ENCODE measurements around the gene SMIM27.

SMIM27 gene

DNA sequence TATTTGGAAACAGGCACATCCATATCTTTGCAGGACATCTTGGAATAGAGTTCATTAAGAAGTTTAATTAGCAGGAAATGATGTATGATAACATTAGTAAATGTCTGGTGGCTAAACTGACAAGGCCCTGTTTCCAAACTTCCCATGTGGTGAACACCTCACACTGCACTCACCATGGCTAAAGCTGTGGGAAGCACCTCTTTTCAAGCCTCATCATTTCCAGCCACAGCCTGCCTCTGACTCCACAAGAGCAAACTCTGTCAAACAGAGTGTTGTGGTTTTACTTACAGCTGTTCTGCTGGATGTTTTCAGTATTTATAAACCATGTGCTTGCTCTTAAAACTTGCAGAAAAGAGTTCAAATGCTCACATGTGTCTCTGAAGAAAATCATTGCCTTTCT, 35.8 kb downstream of the SMIM27 start:
- Histone ChIP-seq H3K4ac (ENCODE audit: low read depth, low read length) (no peak overlapping the region), H2BK120ac (ENCODE audit: insufficient read depth, low read length, poor library complexity) (no peak overlapping the region), H3K4me2 (ENCODE audit: low read length) (no peak overlapping the region), H4K8ac (ENCODE audit: low read depth, low read length) (no peak overlapping the region), H3K79me1 (ENCODE audit: low read length) (peaks cover 1% of the 10 kb centered on the region), H2AK5ac (ENCODE audit: low read length) (no peak overlapping the region), H4K12ac (ENCODE audit: low read depth, low read length) (no peak overlapping the region), H3K27me3 (ENCODE audit: insufficient read depth, low read length) (no peaks in the 10 kb centered on the region), H3K4me1 (ENCODE audit: control insufficient read depth in 1 of 2, insufficient read depth in 2 of 2, low read length in 2 of 2) (no peaks in the 10 kb centered on the region), H3K18ac (ENCODE audit: low read length) (no peak overlapping the region), H3K23ac (ENCODE audit: low read length) (no peak overlapping the region), H2BK5ac (ENCODE audit: low read depth, low read length, poor library complexity) (no peak overlapping the region), H3K36me3 (ENCODE audit: control insufficient read depth in 1 of 2, insufficient read depth in 2 of 2, low read length in 2 of 2) (no peaks in the 10 kb centered on the region), H3K4me3 (ENCODE audit: low read depth, low read length) (no peak overlapping the region), H3K79me2 (ENCODE audit: control insufficient read depth, insufficient read depth, low read length, poor library complexity) (no peaks in the 10 kb centered on the region), H3K14ac (ENCODE audit: low read length) (no peak overlapping the region), H4K91ac (ENCODE audit: low read depth, low read length) (no peak overlapping the region), H3K9ac (ENCODE audit: low read length) (no peak overlapping the region), H3K27ac (ENCODE audit: low read depth, low read length) (no peak overlapping the region), H2BK12ac (ENCODE audit: low read length) (no peak overlapping the region), H2AFZ (ENCODE audit: insufficient read depth, low read length, poor library complexity) (no peak overlapping the region), H3K9me3 (ENCODE audit: insufficient read depth, low read depth, low read length) (no peaks in the 10 kb centered on the region)
- no peak for DNase-seq

GRCh38 chr9:32589083-32589723, 37.1 kb downstream of the SMIM27 start:
- Histone ChIP-seq H3K4me1 (ENCODE audit: control insufficient read depth in 1 of 2, insufficient read depth in 2 of 2, low read length in 2 of 2) (no peaks in the 10 kb centered on the region), H3K36me3 (ENCODE audit: control insufficient read depth in 1 of 2, insufficient read depth in 2 of 2, low read length in 2 of 2) (no peaks in the 10 kb centered on the region), H3K23ac (ENCODE audit: low read length) (no peak overlapping the region), H3K79me2 (ENCODE audit: control insufficient read depth, insufficient read depth, low read length, poor library complexity) (no peaks in the 10 kb centered on the region), H2AK5ac (ENCODE audit: low read length) (no peak overlapping the region), H4K91ac (ENCODE audit: low read depth, low read length) (no peak overlapping the region), H4K8ac (ENCODE audit: low read depth, low read length) (no peak overlapping the region), H3K27me3 (ENCODE audit: insufficient read depth, low read length) (no peaks in the 10 kb centered on the region), H3K4me3 (ENCODE audit: low read depth, low read length) (no peak overlapping the region), H3K79me1 (ENCODE audit: low read length) (peaks cover 1% of the 10 kb centered on the region), H3K4ac (ENCODE audit: low read depth, low read length) (no peak overlapping the region), H2BK120ac (ENCODE audit: insufficient read depth, low read length, poor library complexity) (no peak overlapping the region), H3K9me3 (ENCODE audit: insufficient read depth, low read depth, low read length) (no peaks in the 10 kb centered on the region), H2AFZ (ENCODE audit: insufficient read depth, low read length, poor library complexity) (no peak overlapping the region), H3K18ac (ENCODE audit: low read length) (no peak overlapping the region), H4K12ac (ENCODE audit: low read depth, low read length) (no peak overlapping the region), H3K14ac (ENCODE audit: low read length) (no peak overlapping the region), H3K27ac (ENCODE audit: low read depth, low read length) (no peak overlapping the region), H2BK12ac (ENCODE audit: low read length) (no peak overlapping the region), H2BK5ac (ENCODE audit: low read depth, low read length, poor library complexity) (no peak overlapping the region), H3K4me2 (ENCODE audit: low read length) (no peak overlapping the region), H3K9ac (ENCODE audit: low read length) (no peak overlapping the region)
- whole genome bisulfite sequencing (ENCODE audit: extremely low coverage, insufficient coverage, insufficient read length) = no CpG with 5 or more reads among the region's 6 CpGs
- peak in 1 of 2 donors; percentile 64 for DNase-seq

- Histone ChIP-seq H3K9ac (ENCODE audit: low read length) (no peak overlapping the region), H3K18ac (ENCODE audit: low read length) (no peak overlapping the region), H3K79me1 (ENCODE audit: low read length) (peaks cover 1% of the 10 kb centered on the region), H2AFZ (ENCODE audit: insufficient read depth, low read length, poor library complexity) (no peak overlapping the region), H3K36me3 (ENCODE audit: control insufficient read depth in 1 of 2, insufficient read depth in 2 of 2, low read length in 2 of 2) (no peaks in the 10 kb centered on the region), H3K79me2 (ENCODE audit: control insufficient read depth, insufficient read depth, low read length, poor library complexity) (no peaks in the 10 kb centered on the region), H3K4me1 (ENCODE audit: control insufficient read depth in 1 of 2, insufficient read depth in 2 of 2, low read length in 2 of 2) (no peaks in the 10 kb centered on the region), H3K27me3 (ENCODE audit: insufficient read depth, low read length) (no peaks in the 10 kb centered on the region), H4K12ac (ENCODE audit: low read depth, low read length) (no peak overlapping the region), H3K9me3 (ENCODE audit: insufficient read depth, low read depth, low read length) (no peaks in the 10 kb centered on the region), H4K8ac (ENCODE audit: low read depth, low read length) (no peak overlapping the region), H2BK5ac (ENCODE audit: low read depth, low read length, poor library complexity) (no peak overlapping the region), H3K14ac (ENCODE audit: low read length) (no peak overlapping the region), H3K27ac (ENCODE audit: low read depth, low read length) (peak overlapping the region; percentile 26), H4K91ac (ENCODE audit: low read depth, low read length) (no peak overlapping the region), H2AK5ac (ENCODE audit: low read length) (no peak overlapping the region), H3K4me3 (ENCODE audit: low read depth, low read length) (no peak overlapping the region), H2BK120ac (ENCODE audit: insufficient read depth, low read length, poor library complexity) (no peak overlapping the region), H3K4ac (ENCODE audit: low read depth, low read length) (no peak overlapping the region), H3K23ac (ENCODE audit: low read length) (no peak overlapping the region), H3K4me2 (ENCODE audit: low read length) (no peak overlapping the region), H2BK12ac (ENCODE audit: low read length) (no peak overlapping the region)
- DNase-seq = peak in 1 of 2 donors; percentile 78
- WGBS (ENCODE audit: extremely low coverage, insufficient coverage, insufficient read length) = no CpG with 5 or more reads among the region's 2 CpGs
Measured at GRCh38 chr9:32590476-32590875, 38.3 kb downstream of the SMIM27 start.

- Histone ChIP-seq H4K91ac (ENCODE audit: low read depth, low read length) (no peak overlapping the region), H3K27me3 (ENCODE audit: insufficient read depth, low read length) (no peaks in the 10 kb centered on the region), H3K18ac (ENCODE audit: low read length) (no peak overlapping the region), H3K9me3 (ENCODE audit: insufficient read depth, low read depth, low read length) (no peaks in the 10 kb centered on the region), H3K27ac (ENCODE audit: low read depth, low read length) (peak overlapping the region; percentile 26), H3K4me1 (ENCODE audit: control insufficient read depth in 1 of 2, insufficient read depth in 2 of 2, low read length in 2 of 2) (no peaks in the 10 kb centered on the region), H2BK5ac (ENCODE audit: low read depth, low read length, poor library complexity) (no peak overlapping the region), H3K4ac (ENCODE audit: low read depth, low read length) (no peak overlapping the region), H2BK120ac (ENCODE audit: insufficient read depth, low read length, poor library complexity) (no peak overlapping the region), H2AK5ac (ENCODE audit: low read length) (no peak overlapping the region), H2AFZ (ENCODE audit: insufficient read depth, low read length, poor library complexity) (no peak overlapping the region), H3K14ac (ENCODE audit: low read length) (no peak overlapping the region), H4K12ac (ENCODE audit: low read depth, low read length) (no peak overlapping the region), H3K4me2 (ENCODE audit: low read length) (no peak overlapping the region), H3K4me3 (ENCODE audit: low read depth, low read length) (no peak overlapping the region), H3K9ac (ENCODE audit: low read length) (no peak overlapping the region), H3K79me2 (ENCODE audit: control insufficient read depth, insufficient read depth, low read length, poor library complexity) (no peaks in the 10 kb centered on the region), H3K79me1 (ENCODE audit: low read length) (peaks cover 1% of the 10 kb centered on the region), H2BK12ac (ENCODE audit: low read length) (no peak overlapping the region), H4K8ac (ENCODE audit: low read depth, low read length) (no peak overlapping the region), H3K36me3 (ENCODE audit: control insufficient read depth in 1 of 2, insufficient read depth in 2 of 2, low read length in 2 of 2) (no peaks in the 10 kb centered on the region), H3K23ac (ENCODE audit: low read length) (no peak overlapping the region)
- peak; percentile 49 to 84 for DNase-seq
- no CpG with 5 or more reads among the region's 1 CpG for WGBS (ENCODE audit: extremely low coverage, insufficient coverage, insufficient read length)
Measured at GRCh38 chr9:32590898-32591297, 38.8 kb downstream of the SMIM27 start.

Measured in trophoblast cell (in vitro differentiated cells and primary cell).